Measurements from ENCODE around the gene STT3A.

Gene STT3A

DNA sequence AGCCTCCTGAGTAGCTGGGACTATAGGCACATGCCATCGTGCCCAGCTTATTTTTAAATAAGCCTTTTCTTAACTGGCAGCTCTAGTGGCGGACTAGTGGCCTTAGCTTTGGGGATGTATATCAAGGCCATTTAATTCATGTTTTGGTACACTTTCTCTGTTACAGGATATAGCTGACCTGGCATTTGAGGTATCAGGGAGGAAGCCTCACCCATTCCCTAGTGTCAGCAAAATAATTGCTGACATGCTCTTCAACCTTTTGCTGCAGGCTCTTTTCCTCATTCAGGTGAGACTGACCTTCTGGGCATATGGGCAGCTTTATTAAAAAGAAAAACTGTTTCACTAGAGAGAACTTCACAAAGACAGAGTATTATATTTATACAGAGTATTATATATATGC is 13.9 kb upstream of the STT3A start:
- Histone ChIP-seq H3K36me3 (ENCODE audit: insufficient read depth, low read length) (peaks cover 92% of the 10 kb centered on the region), H3K9ac (ENCODE audit: insufficient read length) (no peak overlapping the region), H3K27ac (no peak overlapping the region), H3K9me3 (ENCODE audit: low read depth, low read length) (no peaks in the 10 kb centered on the region), H3K4me3 (no peak overlapping the region)
- TF ChIP-seq EZH2 (IDR thresholded peaks at IDR 0.05) (no peak), POLR2AphosphoS5 (IDR thresholded peaks at IDR 0.05; ENCODE audit: borderline replicate concordance, low read depth, low read length) (no peak), FOXP2 (optimal IDR thresholded peaks at IDR 0.05; ENCODE audit: control extremely low read depth, extremely low read length, insufficient read depth) (no peak)
- DNase-seq (ENCODE audit: low read depth, low spot score), result no peak

- Histone ChIP-seq H3K9ac (ENCODE audit: insufficient read length) (no peak overlapping the region), H3K4me3 (no peak overlapping the region), H3K9me3 (ENCODE audit: low read depth, low read length) (no peaks in the 10 kb centered on the region), H3K27ac (no peak overlapping the region), H3K36me3 (ENCODE audit: insufficient read depth, low read length) (peaks cover 88% of the 10 kb centered on the region)
- DNase-seq (ENCODE audit: low read depth, low spot score), result no peak
- TF ChIP-seq EZH2 (IDR thresholded peaks at IDR 0.05) (no peak), FOXP2 (optimal IDR thresholded peaks at IDR 0.05; ENCODE audit: control extremely low read depth, extremely low read length, insufficient read depth) (no peak)
These were observed 12.8 kb upstream of the STT3A start for GRCh38 chr11:125579811-125580210.

DNA sequence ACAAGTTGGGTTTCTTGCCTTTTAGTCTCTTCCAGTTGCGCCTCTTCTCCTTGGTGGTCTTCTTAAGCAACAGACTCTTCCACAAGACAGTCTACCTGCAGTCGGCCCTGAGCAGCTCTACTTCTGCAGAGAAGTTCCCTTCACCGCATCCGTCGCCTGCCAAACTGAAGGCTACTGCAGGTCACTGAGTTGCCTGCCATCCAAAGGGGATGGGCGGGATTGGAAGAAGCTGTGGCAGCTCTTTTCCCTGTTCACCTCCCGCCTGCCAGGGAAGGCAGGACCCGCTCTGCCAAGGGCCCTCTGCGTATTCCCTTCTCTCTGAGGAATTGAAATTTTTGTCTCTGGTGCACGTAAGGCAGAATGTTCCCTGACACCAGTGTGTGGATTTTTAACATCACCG is 9.2 kb upstream of the STT3A start:
- no peaks in the 10 kb centered on the region for H3K9me3 ChIP-seq (ENCODE audit: low read depth, low read length)
- TF ChIP-seq FOXP2 (optimal IDR thresholded peaks at IDR 0.05; ENCODE audit: control extremely low read depth, extremely low read length, insufficient read depth) (no peak), EZH2 (IDR thresholded peaks at IDR 0.05) (no peak), POLR2AphosphoS5 (IDR thresholded peaks at IDR 0.05; ENCODE audit: borderline replicate concordance, low read depth, low read length) (no peak)
- no peak overlapping the region for H3K4me3 ChIP-seq
- H3K27ac ChIP-seq, result no peak overlapping the region
- peaks cover 56% of the 10 kb centered on the region for H3K36me3 ChIP-seq (ENCODE audit: insufficient read depth, low read length)
- no peak overlapping the region for H3K9ac ChIP-seq (ENCODE audit: insufficient read length)
- DNase-seq (ENCODE audit: low read depth, low spot score), result no peak

DNA sequence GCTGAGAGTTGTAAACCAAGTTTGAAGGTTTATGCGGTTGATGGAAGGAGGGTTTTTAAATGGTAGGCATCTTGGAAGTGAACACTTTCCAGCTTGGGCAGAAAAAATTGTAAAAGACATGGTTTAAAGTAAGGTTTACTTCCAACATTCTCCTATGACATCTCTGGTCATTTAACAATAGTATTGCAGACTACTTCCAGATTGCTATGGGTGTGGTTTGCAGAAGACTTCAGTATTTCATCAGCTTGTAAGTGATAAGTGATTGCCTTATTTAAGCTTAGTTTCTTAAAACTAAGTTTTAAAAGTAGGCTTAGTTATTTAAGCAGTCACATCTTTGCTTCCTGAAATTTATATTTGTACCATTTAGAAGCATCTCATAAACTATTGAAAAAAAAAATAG is 7.2 kb upstream of the STT3A start:
- TF ChIP-seq FOXP2 (optimal IDR thresholded peaks at IDR 0.05; ENCODE audit: control extremely low read depth, extremely low read length, insufficient read depth) (no peak), EZH2 (IDR thresholded peaks at IDR 0.05) (no peak), POLR2AphosphoS5 (IDR thresholded peaks at IDR 0.05; ENCODE audit: borderline replicate concordance, low read depth, low read length) (no peak)
- no peaks in the 10 kb centered on the region for H3K9me3 ChIP-seq (ENCODE audit: low read depth, low read length)
- no peak for DNase-seq (ENCODE audit: low read depth, low spot score)
- no peak overlapping the region for H3K9ac ChIP-seq (ENCODE audit: insufficient read length)
- no peak overlapping the region for H3K4me3 ChIP-seq
- H3K36me3 ChIP-seq (ENCODE audit: insufficient read depth, low read length), result peaks cover 37% of the 10 kb centered on the region
- H3K27ac ChIP-seq, result peak overlapping the region; percentile 31; the same call in 1 of the 2 replicates

DNA sequence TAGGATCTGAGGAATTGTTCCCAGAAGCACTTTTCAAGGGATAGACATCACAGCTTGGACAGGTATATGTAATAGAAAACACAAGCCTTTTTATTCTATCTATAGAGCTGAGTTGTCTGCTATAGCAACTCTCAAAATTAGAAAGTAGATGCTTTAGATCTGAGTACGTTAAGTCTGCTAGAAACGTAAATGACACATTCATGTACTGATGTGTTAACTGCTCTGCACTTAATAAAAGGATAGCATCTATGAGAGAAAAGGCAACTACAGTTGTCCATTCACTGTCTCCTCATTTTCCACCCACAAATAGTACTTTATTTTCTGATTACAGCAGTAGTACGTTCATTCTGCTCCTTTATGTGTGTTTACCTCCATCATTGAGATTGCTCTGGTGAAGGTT is 6.0 kb upstream of the STT3A start:
- TF ChIP-seq FOXP2 (optimal IDR thresholded peaks at IDR 0.05; ENCODE audit: control extremely low read depth, extremely low read length, insufficient read depth) (no peak), POLR2AphosphoS5 (IDR thresholded peaks at IDR 0.05; ENCODE audit: borderline replicate concordance, low read depth, low read length) (no peak), EZH2 (IDR thresholded peaks at IDR 0.05) (no peak)
- H3K27ac ChIP-seq, result no peak overlapping the region
- no peak for DNase-seq (ENCODE audit: low read depth, low spot score)
- H3K4me3 ChIP-seq, result no peak overlapping the region
- no peak overlapping the region for H3K9ac ChIP-seq (ENCODE audit: insufficient read length)
- H3K36me3 ChIP-seq (ENCODE audit: insufficient read depth, low read length), result peaks cover 30% of the 10 kb centered on the region
- no peaks in the 10 kb centered on the region for H3K9me3 ChIP-seq (ENCODE audit: low read depth, low read length)

DNA sequence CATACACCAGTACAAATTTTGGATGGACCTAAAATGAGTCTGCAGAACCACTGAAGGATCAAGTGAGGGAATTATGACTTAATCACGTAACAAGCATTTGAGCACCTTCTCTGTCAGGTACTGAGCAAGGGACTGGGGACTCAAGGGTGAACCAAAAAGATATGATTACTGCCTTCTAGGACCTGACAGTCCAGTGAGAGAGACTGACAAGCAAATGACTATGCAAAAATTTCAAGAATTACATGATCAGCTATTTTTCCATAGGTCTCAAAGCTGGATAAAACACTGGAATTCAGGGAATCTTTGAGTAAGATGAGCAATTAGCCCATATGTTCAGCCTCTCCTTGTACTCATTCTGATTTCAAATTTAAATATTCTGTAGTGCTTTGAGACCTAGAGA is 5.2 kb upstream of the STT3A start:
- H3K36me3 ChIP-seq (ENCODE audit: insufficient read depth, low read length), result peaks cover 21% of the 10 kb centered on the region
- H3K4me3 ChIP-seq, result no peak overlapping the region
- no peaks in the 10 kb centered on the region for H3K9me3 ChIP-seq (ENCODE audit: low read depth, low read length)
- no peak for DNase-seq (ENCODE audit: low read depth, low spot score)
- H3K9ac ChIP-seq (ENCODE audit: insufficient read length), result no peak overlapping the region
- no peak for TF ChIP-seq FOXP2 (optimal IDR thresholded peaks at IDR 0.05; ENCODE audit: control extremely low read depth, extremely low read length, insufficient read depth)
- no peak for TF ChIP-seq EZH2 (IDR thresholded peaks at IDR 0.05)
- TF ChIP-seq POLR2AphosphoS5 (IDR thresholded peaks at IDR 0.05; ENCODE audit: borderline replicate concordance, low read depth, low read length), result no peak
- no peak overlapping the region for H3K27ac ChIP-seq

GRCh38 chr11:125588505-125588904 is 4.1 kb upstream of the STT3A start:
- DNase-seq (ENCODE audit: low read depth, low spot score), result no peak
- Histone ChIP-seq H3K9me3 (ENCODE audit: low read depth, low read length) (no peaks in the 10 kb centered on the region), H3K27ac (no peak overlapping the region), H3K36me3 (ENCODE audit: insufficient read depth, low read length) (peaks cover 11% of the 10 kb centered on the region), H3K9ac (ENCODE audit: insufficient read length) (no peak overlapping the region), H3K4me3 (no peak overlapping the region)
- TF ChIP-seq EZH2 (IDR thresholded peaks at IDR 0.05) (no peak), FOXP2 (optimal IDR thresholded peaks at IDR 0.05; ENCODE audit: control extremely low read depth, extremely low read length, insufficient read depth) (no peak), POLR2AphosphoS5 (IDR thresholded peaks at IDR 0.05; ENCODE audit: borderline replicate concordance, low read depth, low read length) (no peak)

GRCh38 chr11:125591649-125592304 is 875 bp upstream of the STT3A start:
- Histone ChIP-seq H3K9me3 (ENCODE audit: low read depth, low read length) (no peaks in the 10 kb centered on the region), H3K36me3 (ENCODE audit: insufficient read depth, low read length) (peaks cover 12% of the 10 kb centered on the region), H3K4me3 (peak overlapping the region; percentile 92), H3K27ac (peak overlapping the region; percentile 83), H3K9ac (ENCODE audit: insufficient read length) (peak overlapping the region; percentile 97)
- no peak for TF ChIP-seq POLR2AphosphoS5 (IDR thresholded peaks at IDR 0.05; ENCODE audit: borderline replicate concordance, low read depth, low read length)
- no peak for TF ChIP-seq EZH2 (IDR thresholded peaks at IDR 0.05)
- no peak for TF ChIP-seq FOXP2 (optimal IDR thresholded peaks at IDR 0.05; ENCODE audit: control extremely low read depth, extremely low read length, insufficient read depth)
- DNase-seq (ENCODE audit: low read depth, low spot score), result no peak

All from SK-N-MC (cell line).